H1 (cell line): ENCODE data around the gene MLF2. TPM values are rescaled to one million over a fixed set of nuclear protein-coding genes. Genes with fewer than 3 reads are reported as not detected.

Experiments
- BACH1 ChIP-seq: IDR thresholded peaks from 2 replicates; pipeline ENCODE4 v1.6.1; 2012; ENCODE audit warnings: low read length, improper control_type of control experiment
- CTBP2 ChIP-seq: IDR thresholded peaks from 2 replicates; pipeline ENCODE4 v1.7.0; 2011; ENCODE audit warnings: borderline replicate concordance, mild to moderate bottlenecking, moderate library complexity, mixed read lengths, low read length; ENCODE audit not compliant: insufficient read depth, insufficient read length
- EZH2 ChIP-seq: fragments of 200-600 bp; sonication (generic); IDR thresholded peaks from 2 replicates; pipeline ENCODE4 v1.7.1; 2012; ENCODE audit warnings: low read depth, mild to moderate bottlenecking, moderate library complexity, low read length, inconsistent platforms; ENCODE audit not compliant: severe bottlenecking
- FOSL1 ChIP-seq: IDR thresholded peaks from 2 replicates; pipeline ENCODE4 v1.6.1; 2011; ENCODE audit warnings: mild to moderate bottlenecking, low read depth, low read length, moderate library complexity; ENCODE audit not compliant: insufficient read depth
- GABPA ChIP-seq: IDR thresholded peaks from 2 replicates; pipeline ENCODE4 v1.6.1; 2011; ENCODE audit warnings: mild to moderate bottlenecking, low read length, moderate library complexity, borderline replicate concordance; ENCODE audit not compliant: insufficient read depth
- KDM1A ChIP-seq: fragments of 200-600, 300-600 bp; sonication (generic); IDR thresholded peaks from 2 replicates; pipeline ENCODE4 v1.7.1; 2016; ENCODE audit warnings: mild to moderate bottlenecking, low read length, borderline replicate concordance
- NRF1 ChIP-seq: IDR thresholded peaks from 2 replicates; pipeline ENCODE4 v1.6.1; 2011; ENCODE audit warnings: mild to moderate bottlenecking, low read depth, low read length, improper control_type of control experiment
- PHF8 ChIP-seq: fragments of 200-600 bp; sonication (generic); conservative IDR thresholded peaks from 2 replicates; pipeline ENCODE4 v1.7.1; 2012; ENCODE audit warnings: low read depth, mild to moderate bottlenecking, inconsistent platforms, low read length, moderate library complexity
- POLR2A ChIP-seq, 2 experiments: IDR thresholded peaks; 1 replicate in 1 of 2; 2 replicates in 1 of 2; pipeline ENCODE4 v1.6.1; 2011; ENCODE audit warnings: low read depth in 2 of 2, low read length in 2 of 2, mild to moderate bottlenecking in 2 of 2; ENCODE audit errors: control extremely low read depth in 1 of 2
- POLR2AphosphoS5 ChIP-seq: IDR thresholded peaks from 2 replicates; pipeline ENCODE4 v1.6.1; 2011; ENCODE audit warnings: low read depth, low read length
- RFX5 ChIP-seq: IDR thresholded peaks from 2 replicates; pipeline ENCODE4 v1.6.1; 2011; ENCODE audit warnings: low read depth, low read length, improper control_type of control experiment, borderline replicate concordance
- RXRA ChIP-seq: IDR thresholded peaks from 2 replicates; pipeline ENCODE4 v1.6.1; 2011; ENCODE audit warnings: low read depth, mild to moderate bottlenecking, low read length, moderate library complexity; ENCODE audit not compliant: insufficient read depth
- SAP30 ChIP-seq: fragments of 300-600 bp; sonication (generic); IDR thresholded peaks from 2 replicates; pipeline ENCODE4 v1.7.1; 2012; ENCODE audit warnings: low read length, moderate library complexity, mild to moderate bottlenecking, inconsistent platforms; ENCODE audit not compliant: insufficient read depth, insufficient replicate concordance
- SIRT6 ChIP-seq: IDR thresholded peaks from one replicate; pipeline ENCODE4 v1.7.1; 2012; ENCODE audit warnings: low read length, inconsistent platforms
- SIX5 ChIP-seq: IDR thresholded peaks from 2 replicates; pipeline ENCODE4 v1.6.1; 2011; ENCODE audit warnings: mild to moderate bottlenecking, low read depth, low read length
- SP2 ChIP-seq: IDR thresholded peaks from 2 replicates; pipeline ENCODE4 v1.6.1; 2012; ENCODE audit warnings: mild to moderate bottlenecking, low read length, inconsistent platforms
- SUZ12 ChIP-seq: fragments of 200-600 bp; sonication (generic); IDR thresholded peaks from 2 replicates; pipeline ENCODE4 v1.6.1; 2012; ENCODE audit warnings: mild to moderate bottlenecking, inconsistent platforms, low read length, moderate library complexity, mixed read lengths
- TAF1 ChIP-seq: IDR thresholded peaks from 2 replicates; pipeline ENCODE4 v1.6.1; 2011; ENCODE audit warnings: mild to moderate bottlenecking, low read depth, low read length
- TCF12 ChIP-seq: IDR thresholded peaks from 2 replicates; pipeline ENCODE4 v1.6.1; 2011; ENCODE audit warnings: low read depth, mild to moderate bottlenecking, low read length
- YY1 ChIP-seq: IDR thresholded peaks from 2 replicates; pipeline ENCODE4 v1.6.1; 2011; ENCODE audit warnings: low read depth, mild to moderate bottlenecking, low read length
- polyA plus RNA-seq, 7 experiments: library from polyadenylated mRNA; depleted of rRNA in 3 of 7; stranded (reverse) in 5 of 7; unstranded in 2 of 7; fragments of >200 nt in 5 of 7; fragments of 200-250 nt in 2 of 7; gene quantifications; 1 replicate in 5 of 7; 2 replicates in 1 of 7; 4 replicates in 1 of 7; pipeline versions ENCODE4 v1.2.1 to v1.2.3, GENCODE V29; 2011 to 2013; ENCODE audit warnings: missing spikeins in 2 of 7, mixed read lengths in 2 of 7
- total RNA-seq: library from RNA; stranded (reverse); fragmentation: NEBNext Ultra II Directional; extraction: Animal tissue kit (Norgen Biotek cat#: 25700); gene quantifications from 2 replicates; pipeline ENCODE4 v1.2.1, GENCODE V29; 2021
- TF ChIP-seq, protein P1 (sequence below), 3 experiments: IDR thresholded peaks; 1 replicate in 2 of 3; 2 replicates in 1 of 3; pipeline versions ENCODE4 v1.5.1 to v1.6.1; 2011; ENCODE audit warnings: low read length in 3 of 3, mild to moderate bottlenecking in 3 of 3, inconsistent platforms in 2 of 3, low read depth in 1 of 3, moderate library complexity in 1 of 3; ENCODE audit not compliant: insufficient read depth in 1 of 3; ENCODE audit errors: control extremely low read depth in 1 of 3
- TF ChIP-seq, protein P2 (sequence below): IDR thresholded peaks from 2 replicates; pipeline ENCODE4 v1.6.1; 2012; ENCODE audit warnings: inconsistent platforms

MLF2 gene
- total and polyA plus RNA-seq, 2 of the 8 experiments (the other 6 are each of a cell fraction or from before 2014, with no cell fraction given), result 229 to 401 TPM

GRCh38 chr12:6764011-6764828, 11.3 kb upstream of the MLF2 start (continued):
- TF ChIP-seq, protein P1, sequence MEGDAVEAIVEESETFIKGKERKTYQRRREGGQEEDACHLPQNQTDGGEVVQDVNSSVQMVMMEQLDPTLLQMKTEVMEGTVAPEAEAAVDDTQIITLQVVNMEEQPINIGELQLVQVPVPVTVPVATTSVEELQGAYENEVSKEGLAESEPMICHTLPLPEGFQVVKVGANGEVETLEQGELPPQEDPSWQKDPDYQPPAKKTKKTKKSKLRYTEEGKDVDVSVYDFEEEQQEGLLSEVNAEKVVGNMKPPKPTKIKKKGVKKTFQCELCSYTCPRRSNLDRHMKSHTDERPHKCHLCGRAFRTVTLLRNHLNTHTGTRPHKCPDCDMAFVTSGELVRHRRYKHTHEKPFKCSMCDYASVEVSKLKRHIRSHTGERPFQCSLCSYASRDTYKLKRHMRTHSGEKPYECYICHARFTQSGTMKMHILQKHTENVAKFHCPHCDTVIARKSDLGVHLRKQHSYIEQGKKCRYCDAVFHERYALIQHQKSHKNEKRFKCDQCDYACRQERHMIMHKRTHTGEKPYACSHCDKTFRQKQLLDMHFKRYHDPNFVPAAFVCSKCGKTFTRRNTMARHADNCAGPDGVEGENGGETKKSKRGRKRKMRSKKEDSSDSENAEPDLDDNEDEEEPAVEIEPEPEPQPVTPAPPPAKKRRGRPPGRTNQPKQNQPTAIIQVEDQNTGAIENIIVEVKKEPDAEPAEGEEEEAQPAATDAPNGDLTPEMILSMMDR (IDR thresholded peaks at IDR 0.05; ENCODE audit: control extremely low read depth in 1 of 3, insufficient read depth in 1 of 3, low read depth in 1 of 3, low read length in 3 of 3), result no peak
- TF ChIP-seq SIX5 (no peak), FOSL1 (no peak), SIRT6 (no peak), POLR2AphosphoS5 (no peak), PHF8 (no peak), CTBP2 (peak; percentile 75), YY1 (no peak), SUZ12 (peak; percentile 47; the same call in 1 of the 2 replicates), SP2 (no peak), TAF1 (no peak; the same call in 1 of the 2 replicates), EZH2 (no peak), RXRA (no peak), POLR2A (IDR thresholded peaks at IDR 0.05; ENCODE audit: control extremely low read depth in 1 of 2, low read depth in 2 of 2, low read length in 2 of 2) (peak in 1 of 2 experiments; percentile 33; a peak in 1 of 3 replicates), GABPA (no peak), BACH1 (peak; percentile 87), NRF1 (no peak), KDM1A (no peak), SAP30 (no peak), TCF12 (0 out of 2 replicates have a peak, but pooled peaks have one; percentile 5), RFX5 (peak; percentile 98)
- TF ChIP-seq, protein P2, sequence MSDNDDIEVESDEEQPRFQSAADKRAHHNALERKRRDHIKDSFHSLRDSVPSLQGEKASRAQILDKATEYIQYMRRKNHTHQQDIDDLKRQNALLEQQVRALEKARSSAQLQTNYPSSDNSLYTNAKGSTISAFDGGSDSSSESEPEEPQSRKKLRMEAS, result no peak
